SU-DHL-6 (cell line): ENCODE measurements around the gene CADM1.

ENCODE experiments used
- H2AFZ ChIP-seq: fragments of 200-600 bp; sonication (generic); 2 replicates; pipeline ENCODE4 v1.6.1; 2014; ENCODE audit warnings: low read depth, mild to moderate bottlenecking, moderate library complexity, mixed read lengths, antibody characterized with exemption, low read length; ENCODE audit not compliant: severe bottlenecking
- H3F3A ChIP-seq: fragments of 200-600 bp; shearing (Covaris generic); 2 replicates; pipeline ENCODE4 v1.6.0; 2016; ENCODE audit warnings: antibody characterized with exemption, mild to moderate bottlenecking; ENCODE audit not compliant: insufficient read depth
- H3K27ac ChIP-seq: fragments of 200-600 bp; sonication (generic); 2 replicates; pipeline ENCODE4 v1.5.1; 2016; ENCODE audit warnings: low read depth, mild to moderate bottlenecking, low read length, moderate library complexity, mixed read lengths
- H3K27me3 ChIP-seq: fragments of 200-600 bp; sonication (generic), shearing (Covaris generic); 2 replicates; pipeline ENCODE4 v1.6.0; 2014; ENCODE audit warnings: mild to moderate bottlenecking, low read length
- H3K36me3 ChIP-seq: fragments of 200-600 bp; sonication (generic); 2 replicates; pipeline ENCODE4 v1.6.1; 2014; ENCODE audit warnings: mild to moderate bottlenecking, low read length, mixed read lengths
- H3K4me2 ChIP-seq: fragments of 300-600, 200-600 bp; shearing (Covaris generic), sonication (generic); 2 replicates; pipeline ENCODE4 v1.6.0; 2014; ENCODE audit warnings: low read length, low read depth, mild to moderate bottlenecking; ENCODE audit not compliant: poor library complexity, severe bottlenecking
- H3K4me3 ChIP-seq: fragments of 200-600 bp; sonication (generic); 2 replicates; pipeline ENCODE4 v1.5.1; 2014; ENCODE audit warnings: antibody characterized with exemption, low read length, mild to moderate bottlenecking, mixed read lengths; ENCODE audit not compliant: insufficient read depth, poor library complexity, severe bottlenecking
- H3K79me2 ChIP-seq: fragments of 200-600 bp; sonication (generic); 2 replicates; pipeline ENCODE4 v1.6.1; 2014; ENCODE audit warnings: mild to moderate bottlenecking, low read length, moderate library complexity; ENCODE audit not compliant: insufficient read depth
- H3K9ac ChIP-seq: fragments of 200-600 bp; sonication (generic); 2 replicates; pipeline ENCODE4 v1.7.0; 2014; ENCODE audit warnings: mild to moderate bottlenecking, low read length
- H3K9me2 ChIP-seq: fragments of 200-600 bp; sonication (generic); replicated peaks from 2 replicates; pipeline ENCODE4 v1.6.1; 2014; ENCODE audit warnings: low read length; ENCODE audit not compliant: insufficient read depth
- H3K9me3 ChIP-seq: fragments of 200-600 bp; sonication (generic); 2 replicates; pipeline ENCODE4 v1.6.1; 2014; ENCODE audit warnings: low read length, mixed read lengths; ENCODE audit not compliant: insufficient read depth
- H4K20me1 ChIP-seq: fragments of 200-600 bp; sonication (generic); 2 replicates; pipeline ENCODE4 v1.6.1; 2014; ENCODE audit warnings: low read depth, mild to moderate bottlenecking, antibody characterized with exemption, low read length, moderate library complexity, mixed read lengths
- EZH2phosphoT487 ChIP-seq: fragments of 200-600 bp; sonication (generic), shearing (Covaris generic); conservative IDR thresholded peaks from 2 replicates; pipeline ENCODE4 v1.6.1; 2018; ENCODE audit warnings: mild to moderate bottlenecking, antibody characterized with exemption, low read length, moderate library complexity, mixed read lengths
- TF ChIP-seq, protein P1 (sequence below): fragments of 200-600 bp; sonication (generic); IDR thresholded peaks from one replicate; pipeline ENCODE4 v1.5.1; 2017; ENCODE audit warnings: antibody characterized with exemption, mild to moderate bottlenecking, low read length, moderate library complexity; ENCODE audit not compliant: insufficient read depth, poor library complexity, severe bottlenecking

The CADM1 gene

DNA sequence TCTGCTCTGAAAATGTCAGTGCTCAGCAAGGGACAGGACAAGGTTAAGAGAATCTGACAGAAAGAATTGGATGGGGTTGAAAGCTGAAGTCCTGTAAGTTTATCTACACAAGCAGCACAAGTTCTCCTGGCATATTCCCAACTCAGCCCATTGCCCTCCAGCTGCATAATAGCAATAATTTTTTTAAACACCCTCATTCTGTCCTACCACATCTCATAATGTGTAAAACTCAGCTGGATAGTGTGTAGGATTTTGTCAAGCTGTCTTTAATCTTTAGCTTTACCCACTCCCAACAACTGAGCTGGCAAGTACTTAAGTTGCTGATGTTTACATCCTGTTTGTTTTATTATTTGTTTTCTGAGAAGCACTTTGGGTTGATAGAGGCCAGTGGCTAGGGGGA is 158.9 kb downstream of the CADM1 start:
- no peak overlapping the region for H2AFZ ChIP-seq
- H4K20me1 ChIP-seq = no peaks in the 10 kb centered on the region
- no peaks in the 10 kb centered on the region for H3K27me3 ChIP-seq
- H3K27ac ChIP-seq = no peak overlapping the region
- TF ChIP-seq, protein P1, sequence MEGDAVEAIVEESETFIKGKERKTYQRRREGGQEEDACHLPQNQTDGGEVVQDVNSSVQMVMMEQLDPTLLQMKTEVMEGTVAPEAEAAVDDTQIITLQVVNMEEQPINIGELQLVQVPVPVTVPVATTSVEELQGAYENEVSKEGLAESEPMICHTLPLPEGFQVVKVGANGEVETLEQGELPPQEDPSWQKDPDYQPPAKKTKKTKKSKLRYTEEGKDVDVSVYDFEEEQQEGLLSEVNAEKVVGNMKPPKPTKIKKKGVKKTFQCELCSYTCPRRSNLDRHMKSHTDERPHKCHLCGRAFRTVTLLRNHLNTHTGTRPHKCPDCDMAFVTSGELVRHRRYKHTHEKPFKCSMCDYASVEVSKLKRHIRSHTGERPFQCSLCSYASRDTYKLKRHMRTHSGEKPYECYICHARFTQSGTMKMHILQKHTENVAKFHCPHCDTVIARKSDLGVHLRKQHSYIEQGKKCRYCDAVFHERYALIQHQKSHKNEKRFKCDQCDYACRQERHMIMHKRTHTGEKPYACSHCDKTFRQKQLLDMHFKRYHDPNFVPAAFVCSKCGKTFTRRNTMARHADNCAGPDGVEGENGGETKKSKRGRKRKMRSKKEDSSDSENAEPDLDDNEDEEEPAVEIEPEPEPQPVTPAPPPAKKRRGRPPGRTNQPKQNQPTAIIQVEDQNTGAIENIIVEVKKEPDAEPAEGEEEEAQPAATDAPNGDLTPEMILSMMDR = no peak
- no peak for TF ChIP-seq EZH2phosphoT487
- no peak overlapping the region for H3K4me3 ChIP-seq
- no peaks in the 10 kb centered on the region for H3K9me2 ChIP-seq
- no peaks in the 10 kb centered on the region for H3K9me3 ChIP-seq
- no peaks in the 10 kb centered on the region for H3K36me3 ChIP-seq
- H3F3A ChIP-seq = no peaks in the 10 kb centered on the region
- no peak overlapping the region for H3K4me2 ChIP-seq
- H3K9ac ChIP-seq = no peak overlapping the region
- no peaks in the 10 kb centered on the region for H3K79me2 ChIP-seq

DNA sequence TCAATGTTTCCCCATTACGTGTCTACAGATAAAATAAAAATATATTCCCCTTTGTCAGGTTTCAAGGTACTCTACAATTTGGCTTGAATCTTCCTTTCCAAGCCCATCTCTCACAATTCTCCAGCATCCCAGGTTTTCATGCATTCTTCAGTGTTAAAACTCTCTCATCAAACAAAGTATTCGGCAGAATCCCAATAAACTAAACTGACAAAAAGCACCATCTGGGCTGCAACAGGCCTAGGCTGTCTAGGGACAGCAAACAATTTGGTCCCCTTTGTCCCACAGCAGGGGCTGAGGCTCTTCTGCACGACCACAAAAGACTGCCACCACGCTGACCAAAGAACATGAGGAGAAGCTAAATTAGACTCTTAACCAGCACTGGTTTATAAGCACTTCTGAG is 159.4 kb downstream of the CADM1 start:
- no peaks in the 10 kb centered on the region for H3K9me3 ChIP-seq
- no peaks in the 10 kb centered on the region for H4K20me1 ChIP-seq
- no peaks in the 10 kb centered on the region for H3F3A ChIP-seq
- TF ChIP-seq EZH2phosphoT487 = no peak
- TF ChIP-seq, protein P1 = no peak
- H3K4me3 ChIP-seq = no peak overlapping the region
- no peaks in the 10 kb centered on the region for H3K27me3 ChIP-seq
- no peak overlapping the region for H3K4me2 ChIP-seq
- H3K9me2 ChIP-seq = no peaks in the 10 kb centered on the region
- H3K79me2 ChIP-seq = no peaks in the 10 kb centered on the region
- H2AFZ ChIP-seq = no peak overlapping the region
- no peak overlapping the region for H3K9ac ChIP-seq
- H3K27ac ChIP-seq = no peak overlapping the region
- no peaks in the 10 kb centered on the region for H3K36me3 ChIP-seq

DNA sequence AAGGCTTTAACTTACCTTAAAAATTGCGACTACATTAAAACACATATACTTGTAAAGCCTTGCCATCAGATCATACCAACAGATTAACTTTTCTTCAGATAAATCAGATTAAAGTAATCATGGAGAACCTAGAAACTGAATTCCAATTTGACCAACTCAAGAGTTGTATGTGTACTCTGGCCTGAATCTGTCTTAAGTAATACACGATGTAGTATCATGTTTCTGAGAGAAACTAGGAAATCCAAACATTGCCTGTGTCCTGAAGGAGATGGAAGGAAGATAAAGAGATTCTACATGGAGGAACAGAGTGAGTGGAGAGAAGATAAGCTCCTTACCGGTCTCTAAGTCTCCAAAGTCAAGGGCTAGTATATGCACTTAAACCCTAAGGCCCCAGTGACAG is 162.1 kb downstream of the CADM1 start:
- H4K20me1 ChIP-seq = no peaks in the 10 kb centered on the region
- no peak overlapping the region for H3K9ac ChIP-seq
- no peak overlapping the region for H3K27ac ChIP-seq
- no peaks in the 10 kb centered on the region for H3K36me3 ChIP-seq
- H3K4me3 ChIP-seq = no peak overlapping the region
- H3K9me3 ChIP-seq = no peaks in the 10 kb centered on the region
- no peaks in the 10 kb centered on the region for H3K79me2 ChIP-seq
- H3K27me3 ChIP-seq = no peaks in the 10 kb centered on the region
- H3F3A ChIP-seq = no peaks in the 10 kb centered on the region
- H3K9me2 ChIP-seq = no peaks in the 10 kb centered on the region
- H3K4me2 ChIP-seq = no peak overlapping the region
- H2AFZ ChIP-seq = no peak overlapping the region
- TF ChIP-seq, protein P1 = no peak
- no peak for TF ChIP-seq EZH2phosphoT487

DNA sequence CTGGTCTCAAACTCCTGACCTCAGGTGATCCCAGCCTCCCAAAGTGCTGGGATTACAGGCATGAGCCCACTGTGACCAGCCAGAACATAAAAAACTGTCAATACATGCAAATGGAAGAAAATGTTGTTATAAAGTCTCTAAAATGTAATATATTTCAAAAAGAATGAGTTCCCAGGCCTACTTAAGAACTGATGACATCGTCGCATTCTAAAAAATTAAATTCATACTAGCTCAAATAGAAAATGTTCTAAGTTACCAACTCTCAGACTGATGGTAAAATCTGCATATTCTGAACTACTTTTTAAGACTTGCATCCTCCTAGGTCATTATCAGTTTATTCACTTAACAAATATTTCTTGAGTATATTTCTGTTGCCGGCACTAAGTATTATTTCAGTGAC is 163.3 kb downstream of the CADM1 start:
- H3K9ac ChIP-seq = no peak overlapping the region
- no peak overlapping the region for H2AFZ ChIP-seq
- no peak overlapping the region for H3K4me2 ChIP-seq
- H3K36me3 ChIP-seq = no peaks in the 10 kb centered on the region
- H3K9me3 ChIP-seq = no peaks in the 10 kb centered on the region
- H3K9me2 ChIP-seq = no peaks in the 10 kb centered on the region
- no peak overlapping the region for H3K4me3 ChIP-seq
- H3K27ac ChIP-seq = no peak overlapping the region
- no peaks in the 10 kb centered on the region for H3K79me2 ChIP-seq
- H3F3A ChIP-seq = no peaks in the 10 kb centered on the region
- TF ChIP-seq, protein P1 = no peak
- no peak for TF ChIP-seq EZH2phosphoT487
- no peaks in the 10 kb centered on the region for H3K27me3 ChIP-seq
- no peaks in the 10 kb centered on the region for H4K20me1 ChIP-seq
